HG03469 (cell line): ENCODE results near the gene MAP2.
A peak's percentile ranks its signal among the peaks of the same experiment; 100 is the strongest.
"Not testable (repeated sequence)": the region's sequence is repeated elsewhere in the genome, so short reads cannot be mapped to it uniquely, and the experiment has no call there.

Experiments used
- ATAC-seq: cut with Tn5 transposase; IDR thresholded peaks from one replicate; pipeline ENCODE4 v1.9.1; 2021; ENCODE audit warnings: mild to moderate bottlenecking, moderate library complexity, moderate number of reproducible peaks; ENCODE audit not compliant: unreplicated experiment

MAP2 gene

DNA sequence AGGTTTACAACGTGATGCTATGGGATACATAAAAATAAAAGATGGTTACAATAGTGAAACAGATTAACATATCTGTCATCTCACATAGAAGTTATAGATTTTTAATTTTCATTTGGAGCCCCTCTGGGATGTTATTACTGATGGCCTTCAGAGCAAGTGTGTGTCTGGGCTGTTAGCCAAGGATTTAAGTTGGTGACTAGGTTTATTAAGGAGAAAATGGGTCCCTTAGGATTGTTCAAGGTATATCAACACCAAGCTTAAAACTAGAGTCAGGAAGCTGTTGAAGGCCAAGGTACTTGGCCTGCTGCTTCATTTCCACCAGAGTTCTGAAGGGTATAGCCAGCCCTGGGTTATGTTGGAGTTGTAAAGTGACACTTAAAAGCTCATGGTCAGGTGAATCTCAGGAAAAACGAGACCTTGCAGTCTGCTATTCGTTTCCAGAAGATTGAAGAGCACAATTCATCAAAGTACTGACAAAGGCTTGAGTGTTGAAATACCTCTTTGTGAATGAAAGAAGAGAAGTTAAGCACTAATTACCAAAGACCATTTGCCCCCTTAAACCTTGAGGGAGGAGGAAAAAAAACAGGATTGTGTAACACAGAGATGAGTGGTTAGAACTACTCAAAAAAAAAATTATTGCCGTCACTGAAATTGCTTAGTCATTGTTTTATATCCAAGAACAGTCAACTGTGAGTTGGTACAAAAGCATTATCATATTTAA, 48.4 kb downstream of the MAP2 start:
- ATAC-seq, result no peak

DNA sequence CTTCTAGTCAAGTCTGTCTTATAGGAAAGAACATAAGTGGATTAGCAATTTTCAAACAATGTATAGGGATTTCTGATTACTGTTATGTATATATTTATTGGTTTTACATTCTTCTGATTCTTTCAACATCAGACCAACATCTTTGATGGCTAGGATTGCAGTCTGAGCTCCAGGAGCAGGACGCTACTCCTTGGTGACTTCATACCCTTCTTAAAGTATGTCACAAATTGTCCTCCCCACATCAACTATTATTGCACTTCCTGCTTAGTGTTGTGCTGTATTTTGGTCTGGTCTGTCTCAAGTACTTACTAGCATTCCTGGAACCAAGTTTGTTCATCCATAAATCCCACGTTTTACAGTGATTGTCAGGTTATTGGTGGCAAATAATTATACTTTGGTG, 49.0 kb downstream of the MAP2 start:
- no peak for ATAC-seq

DNA sequence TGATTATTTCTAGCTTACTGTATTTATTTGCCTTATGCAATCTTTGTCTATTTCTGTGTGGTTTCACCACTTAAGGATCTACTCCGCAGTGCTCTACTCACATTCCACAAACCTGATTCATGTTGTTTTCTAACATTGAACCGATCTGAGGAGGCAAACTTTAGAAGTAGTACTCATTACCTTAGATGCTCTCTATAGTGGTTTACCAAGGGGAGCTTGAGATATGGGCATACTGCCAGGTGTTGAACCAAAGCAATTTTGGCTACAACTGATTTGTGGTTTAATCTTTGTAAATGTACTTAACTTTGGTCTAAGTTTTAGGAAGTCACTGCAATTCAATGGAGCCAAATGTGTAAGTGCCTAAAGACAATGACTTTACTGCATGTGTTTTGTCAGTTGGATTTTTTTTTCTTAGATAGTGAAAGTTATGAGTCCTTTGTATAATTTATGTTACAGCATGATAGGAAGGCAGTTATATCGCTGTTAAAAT, 50.1 kb downstream of the MAP2 start:
- ATAC-seq, result no peak

DNA sequence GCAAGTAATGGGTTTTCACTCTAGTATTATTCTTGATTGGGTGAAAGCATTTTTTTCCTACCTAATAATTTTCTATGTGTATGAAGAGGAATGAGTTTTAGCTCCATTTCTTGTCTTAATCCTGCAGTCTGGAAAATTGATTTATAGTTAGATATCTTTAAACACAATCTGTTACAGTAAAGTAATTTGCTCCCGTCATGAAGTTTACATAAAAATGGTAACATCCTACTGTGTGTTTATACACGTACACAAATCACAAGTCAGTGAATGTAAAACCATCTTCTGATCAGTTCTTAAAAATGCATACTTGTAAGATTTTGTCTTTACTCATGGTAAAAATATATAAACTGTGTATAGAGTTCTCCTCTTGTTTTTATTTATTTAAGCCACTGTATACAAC, 51.1 kb downstream of the MAP2 start:
- ATAC-seq, result no peak

DNA sequence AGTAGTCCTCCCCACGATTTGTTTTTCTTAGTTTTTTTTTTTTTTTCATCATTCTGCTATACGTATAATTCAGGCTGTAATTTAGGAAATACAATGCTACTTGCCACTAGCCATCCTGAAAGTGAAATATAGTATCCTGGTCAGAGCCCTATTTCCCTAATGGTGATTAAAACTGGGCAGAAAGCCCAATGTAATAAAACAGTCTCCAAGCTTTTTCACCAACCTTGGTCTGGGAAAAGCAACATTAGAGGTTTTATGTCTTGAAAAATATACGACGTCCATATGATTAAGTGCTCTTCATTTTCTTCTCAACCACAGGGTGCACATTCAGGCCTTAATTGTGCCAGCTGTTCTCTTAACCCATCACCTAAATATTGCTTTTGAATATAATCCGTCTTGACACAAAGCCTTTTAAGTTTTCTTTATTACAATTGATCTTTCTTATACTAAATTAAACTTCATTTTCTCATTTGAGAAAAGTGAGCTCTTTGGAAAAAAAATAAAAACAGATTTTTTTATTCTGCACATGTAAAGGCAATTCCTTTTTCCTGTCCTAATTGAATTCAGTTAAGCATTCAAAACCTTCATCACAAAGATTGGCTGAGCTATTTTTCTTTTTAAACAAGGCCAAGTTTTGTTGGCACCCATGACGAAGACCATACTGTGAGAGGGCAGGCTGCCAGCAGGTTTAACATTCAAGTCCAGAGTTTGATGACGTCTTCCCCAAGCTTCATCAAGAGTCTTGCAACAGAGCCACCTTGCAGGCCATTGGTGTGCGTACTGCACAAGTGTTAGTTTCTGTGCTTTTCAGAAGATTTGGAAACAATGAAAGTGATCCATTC, 52.7 kb downstream of the MAP2 start:
- ATAC-seq, result no peak

DNA sequence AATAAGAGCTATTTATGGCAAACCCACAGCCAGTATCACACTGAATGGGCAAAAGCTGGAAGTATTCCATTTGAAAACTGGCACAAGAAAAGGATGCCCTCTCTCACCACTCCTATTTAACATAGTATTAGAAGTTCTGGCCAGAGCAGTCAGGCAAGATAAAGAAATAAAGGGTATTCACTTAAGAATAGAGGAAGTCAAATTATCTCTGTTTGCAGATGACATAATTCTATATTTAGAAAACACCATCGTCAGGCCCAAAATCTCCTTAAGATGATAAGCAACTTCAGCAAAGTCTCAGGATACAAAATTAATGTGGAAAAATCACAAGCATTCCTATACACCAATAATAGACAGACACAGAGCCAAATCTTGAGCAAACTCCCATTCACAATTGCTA, 68.4 kb downstream of the MAP2 start:
- ATAC-seq, result not testable (repeated sequence)

DNA sequence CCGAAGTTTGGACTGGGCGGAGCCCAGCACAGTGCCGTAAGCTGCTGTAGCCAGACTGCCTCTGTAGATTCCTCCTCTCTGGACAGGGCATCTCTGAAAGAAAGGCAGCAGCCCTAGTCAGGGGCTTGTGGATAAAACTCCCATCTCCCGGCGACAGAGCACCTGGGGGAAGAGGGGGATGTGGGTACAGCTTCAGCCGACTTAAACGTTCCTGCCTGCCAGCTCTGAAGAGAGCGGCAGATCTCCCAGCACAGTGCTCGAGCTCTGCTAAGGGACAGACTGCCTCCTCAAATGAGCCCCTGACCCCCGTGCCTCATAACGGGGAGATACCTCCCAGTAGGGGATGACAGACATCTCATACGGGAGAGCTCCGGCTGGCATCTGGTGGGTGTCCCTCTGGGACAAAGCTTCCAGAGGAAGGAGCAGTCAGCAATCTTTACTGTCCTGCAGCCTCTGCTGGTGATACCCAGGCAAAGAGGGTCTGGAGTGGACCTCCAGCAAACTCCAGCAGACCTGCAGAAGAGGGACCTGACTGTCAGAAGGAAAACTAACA, 71.3 kb downstream of the MAP2 start:
- not testable (repeated sequence) for ATAC-seq

DNA sequence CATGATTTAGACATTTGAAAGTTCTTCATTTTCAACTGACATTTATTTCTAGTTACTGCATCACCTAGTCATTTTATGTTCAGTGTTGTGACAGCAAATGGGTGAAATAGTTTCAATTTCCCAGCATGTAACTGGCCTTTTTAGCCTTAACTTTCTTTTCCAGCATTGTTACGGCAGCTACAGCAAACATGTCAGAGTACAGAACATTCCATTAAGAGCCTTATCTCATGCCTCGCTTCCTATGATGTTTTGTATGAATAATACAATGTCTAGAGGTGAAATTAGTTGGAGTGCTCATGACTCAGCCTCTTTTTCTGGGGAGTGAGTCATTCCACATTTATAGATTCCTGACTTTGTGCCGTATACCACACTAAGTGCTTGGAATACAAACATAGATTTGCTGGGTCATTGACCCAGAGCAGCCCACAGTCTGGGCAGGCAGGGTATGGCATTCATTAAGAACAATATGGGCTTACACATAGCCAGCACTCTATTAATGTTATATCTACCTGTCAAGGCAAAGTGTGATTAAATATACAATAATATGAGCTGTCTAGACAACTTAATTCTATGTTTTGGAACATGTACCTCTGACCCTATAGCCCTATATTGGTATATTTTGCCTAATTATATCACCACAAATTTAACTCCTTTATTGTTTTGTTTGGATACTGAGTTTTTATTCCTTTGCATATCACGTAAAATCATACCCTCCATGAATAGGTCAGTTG, 72.2 kb downstream of the MAP2 start:
- ATAC-seq, result no peak

DNA sequence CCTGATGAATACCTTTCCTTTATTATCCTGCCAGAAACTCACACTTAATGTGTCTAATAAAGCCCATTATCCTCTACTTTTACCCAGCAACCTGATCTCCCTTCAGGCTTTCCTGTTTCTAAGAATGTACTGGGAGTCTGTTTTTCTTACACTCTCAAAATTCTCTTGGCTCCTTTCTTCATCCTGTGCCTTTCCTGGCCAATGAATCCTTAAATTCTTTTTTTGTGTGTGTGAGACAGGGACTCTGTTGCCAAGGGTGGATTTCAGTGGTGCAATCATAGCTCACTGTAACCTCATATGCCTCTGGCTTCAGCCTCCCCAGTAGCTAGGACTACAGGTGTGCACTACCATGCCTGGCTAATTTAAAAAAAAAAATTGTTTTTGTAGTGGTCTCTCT, 72.7 kb downstream of the MAP2 start:
- ATAC-seq, result no peak

DNA sequence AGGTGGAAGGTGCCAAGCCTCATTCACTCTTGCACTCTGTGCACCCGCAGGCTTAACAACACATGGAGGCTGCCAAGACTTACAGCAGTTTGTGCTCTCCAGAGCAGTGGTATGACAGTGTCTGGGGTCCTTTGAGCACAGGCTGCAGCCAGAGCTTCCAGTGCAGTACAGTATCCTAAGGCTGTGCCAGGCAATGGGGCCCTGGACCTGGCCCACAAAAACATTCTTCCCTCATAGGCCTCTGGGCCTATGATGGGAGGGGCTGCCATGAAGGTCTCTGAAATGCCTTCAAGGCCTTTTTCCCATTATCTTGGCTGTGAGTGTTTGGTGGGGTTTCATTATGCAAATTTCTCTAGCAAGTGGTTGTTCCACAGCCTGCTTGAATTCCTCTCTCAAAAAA, 74.8 kb downstream of the MAP2 start:
- no peak for ATAC-seq

DNA sequence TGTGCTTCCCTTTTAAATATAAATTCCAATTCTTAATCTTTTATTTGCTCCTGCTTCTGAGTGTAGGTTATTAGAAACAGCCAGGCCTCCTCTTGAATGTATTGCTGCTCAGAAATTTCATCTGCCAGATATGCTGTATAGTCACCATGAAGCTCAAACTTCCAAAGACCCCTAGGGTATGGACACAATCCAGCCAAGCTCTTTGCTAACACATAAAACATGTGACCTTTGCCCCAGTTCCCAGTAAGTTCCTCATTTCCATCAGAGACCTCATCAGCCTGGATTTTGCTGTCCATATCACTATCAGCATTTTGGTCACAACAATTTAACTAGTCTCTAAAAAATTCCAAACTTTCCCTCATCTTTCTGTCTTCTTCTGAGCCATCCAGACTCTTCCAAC, 75.2 kb downstream of the MAP2 start:
- ATAC-seq, result no peak

DNA sequence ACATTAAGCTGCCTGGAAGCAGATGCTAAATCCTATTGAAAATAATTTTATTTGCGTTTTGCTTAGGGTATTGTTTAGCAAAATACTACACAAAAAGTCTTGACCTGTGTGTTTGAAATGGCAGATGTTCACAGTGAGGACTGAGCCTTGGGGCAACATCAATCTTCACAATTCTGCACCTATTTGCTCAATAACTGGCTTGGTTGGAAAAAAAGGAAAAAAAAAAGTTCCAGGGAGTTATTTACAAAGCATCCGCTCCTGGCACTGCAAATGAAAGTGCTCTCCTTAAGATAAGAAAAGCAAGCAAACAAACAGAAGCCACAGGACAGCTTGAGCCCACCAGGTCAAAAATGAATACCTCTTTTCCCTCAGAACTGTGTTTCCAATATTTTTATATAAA, 77.7 kb downstream of the MAP2 start:
- no peak for ATAC-seq

DNA sequence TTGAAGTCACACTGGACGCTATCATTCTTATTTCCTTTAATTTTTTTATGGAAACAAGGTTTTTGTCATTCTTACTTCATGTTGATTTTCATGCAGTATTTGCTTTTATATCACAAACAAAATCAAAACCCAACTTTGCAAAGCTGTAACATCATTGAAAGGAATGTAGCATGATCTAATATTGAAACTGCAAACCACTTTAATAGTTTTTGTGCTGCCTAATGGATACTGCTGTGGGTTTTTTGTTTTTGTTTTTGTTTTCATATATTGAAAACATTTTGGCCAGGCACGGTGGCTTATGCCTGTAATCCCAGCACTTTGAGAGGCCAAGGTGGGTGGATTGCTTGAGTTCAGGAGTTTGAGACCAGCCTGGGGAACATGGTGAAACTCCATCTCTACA, 81.6 kb downstream of the MAP2 start:
- no peak for ATAC-seq

DNA sequence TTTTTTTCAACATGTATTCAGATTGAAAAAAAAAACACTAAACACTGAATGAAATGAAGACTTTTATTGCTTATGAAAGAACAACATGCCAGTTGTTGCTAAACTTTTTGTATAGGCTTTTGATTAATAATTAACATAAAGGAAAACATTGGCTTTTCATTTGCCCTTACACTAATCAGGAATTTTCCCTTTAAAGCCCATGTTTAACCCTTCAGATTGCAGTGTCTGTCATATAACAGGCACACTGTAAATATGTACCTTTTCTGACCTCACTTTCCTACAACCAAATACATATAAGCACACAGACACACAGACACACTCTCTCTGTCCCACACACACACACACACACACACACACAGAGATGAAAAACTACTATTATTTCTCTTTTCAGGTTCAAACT, 84.4 kb downstream of the MAP2 start:
- ATAC-seq, result no peak

DNA sequence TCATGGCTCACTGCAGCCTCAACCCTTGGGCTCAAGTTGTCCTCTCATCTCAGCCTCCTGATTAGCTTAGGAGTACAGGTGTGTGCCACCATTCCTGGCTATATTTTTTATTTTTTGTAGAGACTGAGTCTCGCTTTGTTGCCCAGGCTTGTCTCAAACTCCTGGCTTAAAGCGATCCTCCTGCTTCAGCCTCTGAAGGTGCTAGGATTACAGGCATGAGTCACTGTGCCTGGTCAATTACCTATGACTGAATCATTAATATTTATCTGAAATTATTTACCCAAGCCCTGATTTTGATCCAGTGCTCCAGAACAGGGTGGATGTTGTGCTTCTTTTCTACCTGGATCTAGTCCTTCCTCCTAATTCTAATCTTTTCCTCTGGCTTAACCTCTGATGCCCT, 87.8 kb downstream of the MAP2 start:
- ATAC-seq, result no peak

DNA sequence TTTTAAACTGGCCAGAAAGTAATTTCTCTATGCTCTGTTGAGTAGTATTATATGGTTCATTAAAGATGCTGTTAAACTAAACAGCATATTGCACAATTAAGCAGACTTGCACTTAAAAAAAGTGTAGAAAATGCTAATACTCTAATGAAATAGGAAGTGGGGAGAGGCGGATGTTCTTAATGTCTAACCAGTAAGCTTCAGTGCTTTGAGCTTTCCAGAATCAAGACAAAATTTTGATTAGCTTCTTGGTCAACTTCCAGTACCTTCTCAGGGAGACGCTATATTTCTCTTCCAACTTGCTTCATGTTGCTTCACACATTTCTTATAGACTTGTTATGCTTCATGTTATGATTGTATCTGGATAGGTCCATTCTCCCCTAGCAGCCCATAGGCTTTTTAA, 89.1 kb downstream of the MAP2 start:
- no peak for ATAC-seq

DNA sequence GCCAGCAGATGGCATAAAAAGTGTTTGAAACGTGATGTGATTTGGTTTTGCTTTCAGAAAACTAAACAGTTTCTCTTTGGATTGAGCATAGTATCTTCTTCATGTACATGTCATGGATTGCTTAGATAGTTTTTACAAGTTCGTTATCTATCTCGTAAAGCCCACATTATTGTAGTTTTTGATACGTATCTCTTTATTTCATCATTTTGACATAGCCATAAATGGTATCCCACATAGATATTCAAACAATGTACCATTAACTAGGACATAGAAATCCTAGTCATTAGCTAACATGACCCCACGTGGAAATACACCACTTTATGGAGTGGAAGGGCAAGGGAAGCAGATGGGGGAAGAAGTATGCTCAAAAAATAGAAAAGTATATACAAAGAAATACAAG, 93.6 kb downstream of the MAP2 start:
- no peak for ATAC-seq

DNA sequence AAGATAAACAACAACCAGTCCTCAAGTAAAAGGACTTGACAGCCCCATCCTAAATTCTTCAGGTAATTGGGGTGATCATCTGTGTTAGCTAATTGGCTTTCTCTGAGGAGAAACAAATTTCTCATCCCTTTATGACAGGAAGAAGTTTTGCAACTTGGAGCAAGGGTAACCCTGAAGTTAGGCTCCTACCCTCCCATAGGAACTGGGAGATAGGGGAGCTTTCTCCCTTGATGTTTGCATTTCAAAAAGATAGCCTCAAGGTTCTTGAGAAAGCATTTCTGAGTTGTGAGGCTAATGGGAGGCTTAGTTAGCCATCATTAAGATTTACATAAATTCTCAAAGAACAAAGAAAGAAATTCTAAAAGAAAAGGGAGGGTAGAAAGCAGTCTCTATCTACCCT, 95.4 kb downstream of the MAP2 start:
- ATAC-seq, result no peak

DNA sequence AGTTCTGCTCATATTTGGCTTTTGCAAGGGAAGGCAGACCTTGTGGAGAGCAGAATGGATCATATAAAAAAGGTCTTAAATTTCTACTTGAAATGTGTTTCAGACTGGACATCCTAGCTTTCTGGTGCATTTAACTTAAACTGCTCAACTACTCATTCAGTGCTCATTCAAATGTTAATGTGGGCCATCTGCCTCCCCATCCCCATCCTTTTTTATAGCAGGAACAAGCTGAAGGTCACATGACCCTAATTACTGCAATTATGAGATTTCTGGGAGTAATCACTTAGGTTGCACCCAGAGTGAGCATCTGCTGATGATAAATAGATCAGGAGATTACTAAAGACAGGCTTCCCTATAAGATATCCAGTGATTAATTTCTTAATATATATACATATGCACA, 96.1 kb downstream of the MAP2 start:
- no peak for ATAC-seq

DNA sequence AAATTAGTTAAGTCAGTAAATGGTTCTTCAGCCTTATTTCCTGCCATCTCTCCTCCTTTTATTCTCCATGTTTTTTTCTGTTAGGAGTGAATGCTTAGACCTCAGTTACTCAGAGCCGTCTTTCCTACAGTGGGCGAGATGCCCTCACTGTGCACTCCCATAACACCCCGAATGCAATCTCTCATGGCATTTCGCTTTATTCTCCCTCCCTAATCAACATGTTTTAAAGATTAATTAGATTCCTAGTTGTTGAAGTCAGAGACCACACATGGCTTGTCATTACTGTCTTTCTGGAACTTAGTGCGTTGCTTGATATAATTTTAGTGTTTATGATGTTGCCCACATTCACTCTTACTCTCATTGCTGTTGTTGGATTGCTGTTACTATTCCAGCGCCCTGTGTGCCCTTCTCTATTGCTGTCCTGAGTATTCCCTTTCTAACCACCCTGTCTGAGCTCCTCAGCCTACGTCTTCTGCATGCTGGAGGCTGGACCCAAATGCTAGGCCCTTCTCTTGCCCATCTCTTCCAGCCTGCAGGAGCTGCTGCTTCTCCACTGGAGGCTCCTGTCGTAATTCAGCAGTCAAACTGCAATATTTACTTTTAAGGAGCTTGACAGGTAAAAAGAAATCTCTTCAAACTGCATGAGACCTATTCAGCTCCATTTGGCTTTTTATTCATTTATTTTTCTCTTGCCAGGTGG, 99.3 kb downstream of the MAP2 start:
- ATAC-seq, result no peak

DNA sequence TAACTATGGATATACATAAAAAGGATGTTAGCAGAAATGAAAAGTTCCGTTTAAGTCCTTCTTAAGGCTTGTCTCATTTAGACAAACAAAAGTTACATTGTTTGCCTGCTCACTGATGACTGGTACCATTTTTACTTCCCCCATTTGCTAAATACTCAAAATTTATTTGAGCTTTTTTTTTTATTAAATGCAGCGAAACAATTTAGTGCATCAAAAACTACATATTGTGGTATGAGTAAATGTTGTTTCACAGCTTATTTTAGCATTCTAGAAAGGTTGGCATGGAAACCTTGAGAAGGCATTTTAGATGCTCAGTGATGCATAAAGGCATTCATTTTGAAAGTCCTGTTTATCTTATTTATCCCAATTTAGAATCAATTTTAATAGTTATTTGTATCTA, 100.0 kb downstream of the MAP2 start:
- peak; percentile 59 for ATAC-seq
